Measurements from ENCODE around the gene RUVBL2. TPM values are rescaled to one million over a fixed set of nuclear protein-coding genes. Genes with fewer than 3 reads are reported as not detected.
A peak's percentile ranks its signal among the peaks of the same experiment; 100 is the strongest.

RUVBL2 gene
- total RNA-seq (10 to 100 TPM; 20.3 to 48.7 (median 41.4) TPM), total RNA-seq (15.9 to 194 (median 36.0) reads per million in 29 experiments)
- total RNA-seq (2013): 34.0 TPM

DNA sequence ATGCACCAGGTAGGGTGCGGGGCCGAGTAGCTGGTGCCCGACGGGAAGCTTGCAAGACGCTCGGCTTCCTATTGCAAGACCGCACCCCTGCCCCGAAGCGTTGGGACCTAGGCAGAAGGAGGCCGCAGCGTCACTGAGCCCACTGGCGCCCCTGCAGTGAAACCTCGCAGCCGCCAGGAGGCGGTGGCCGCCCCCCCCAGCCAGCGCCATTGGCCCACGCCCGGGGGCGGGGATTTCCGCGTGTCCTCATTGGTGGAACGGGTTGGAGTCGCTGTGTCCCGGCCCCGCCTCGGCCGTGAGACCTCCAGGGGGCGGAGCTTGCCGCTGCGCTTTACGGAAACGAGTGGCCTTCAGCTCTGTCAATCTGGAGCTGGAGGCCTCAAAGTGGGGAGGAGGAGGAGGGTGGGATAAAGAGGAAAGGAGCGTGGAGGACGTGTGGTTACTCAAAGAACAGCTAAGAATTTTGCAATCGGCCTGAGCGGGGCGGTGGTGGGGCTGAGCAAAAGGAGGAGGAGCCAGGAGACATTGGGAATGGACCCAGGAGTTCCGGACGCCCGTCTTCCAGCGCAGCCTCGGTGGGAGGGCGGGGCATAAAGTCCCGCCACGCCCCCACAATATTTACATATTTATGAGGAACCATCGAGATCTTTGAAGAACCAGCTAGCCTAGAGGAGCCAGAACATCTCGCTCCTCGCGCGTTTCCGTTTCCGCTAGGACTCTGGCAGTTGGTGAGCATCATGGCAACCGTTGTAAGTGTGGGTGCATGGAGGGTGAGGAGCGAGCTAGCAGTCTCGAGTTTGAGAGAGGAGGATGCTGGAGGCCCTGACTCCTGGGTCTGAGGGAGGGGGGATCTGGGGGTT lies at the start of gene RUVBL2, which contains the start of gene GYS1:
TSS of gene RUVBL2 (plus strand) at position 713 of the 860 bp plus-strand sequence. CDS start at position 738, 25 bp downstream.
TSS of gene GYS1 (minus strand) at position 135 of the 860 bp plus-strand sequence. CDS start 197 bp downstream, outside the sequence.
- Mint-ChIP-seq H3K36me3 (peaks cover 11% of the 10 kb centered on the region), H3K9me3 (no peaks in the 10 kb centered on the region), H3K27ac (peak within 1 kb of the TSS; percentile 92 to 95), H3K27me3 (no peaks in the 10 kb centered on the region), H3K4me3 (peak within 1 kb of the TSS; percentile 92 to 95 (median 94)), H3K4me1 (peaks cover 40 to 54% (median 46%) of the 10 kb centered on the region in 3 donors)
- DNase-seq: peak; percentile 97 to 100 (median 99)
- H3K36me3 ChIP-seq (ENCODE audit: control insufficient read depth in 2 of 2, extremely low read depth in 1 of 2, insufficient read depth in 1 of 2, low read length in 1 of 2): peaks cover 0 to 4% of the 10 kb centered on the region in 2 donors
- ChIA-PET CTCF (interaction anchor here (0.5 to 1.9 kb wide), 46 partner anchors 10 to 857 kb away, joined by 3 to 16 read pairs (median 4); partner anchors contain the start of genes AP2A1 (in 1 of the 2), DBP (in 1 of the 2), HSD17B14 (in 1 of the 2) and LIN7B (in 1 of the 2)), POLR2A (interaction anchor here (0.5 to 1.1 kb wide), 11 partner anchors 31 to 1954 kb away, joined by 3 to 5 read pairs (median 3); partner anchors contain the start of gene NUCB1 (in 1 of the 2))
- peaks cover 3 to 41% of the 10 kb centered on the region in 2 experiments for H3K4me1 ChIP-seq (ENCODE audit: control insufficient read depth in 1 of 2, extremely low read depth in 1 of 2, insufficient read depth in 2 of 2, low read length in 2 of 2)
- H3K9me3 ChIP-seq: no peaks in the 10 kb centered on the region
- peak; percentile 89 to 96 (median 94) for ATAC-seq (replicated peaks in 1 of 4)
- H3K4me3 ChIP-seq (ENCODE audit: control insufficient read depth in 1 of 2, extremely low read depth in 1 of 2, low read length in 1 of 2): peak within 1 kb of the TSS; percentile 84 to 95
- H3K27me3 ChIP-seq (replicated peaks in 1 of 2; ENCODE audit: control insufficient read depth in 2 of 2, extremely low read depth in 1 of 2, insufficient read depth in 2 of 2, low read length in 1 of 2): no peaks in the 10 kb centered on the region
- peak within 1 kb of the TSS; percentile 86 for H3K27ac ChIP-seq (ENCODE audit: low read length)
- WGBS (ENCODE audit: insufficient coverage): 0% methylated on average over 44 of the region's 56 CpGs

DNA sequence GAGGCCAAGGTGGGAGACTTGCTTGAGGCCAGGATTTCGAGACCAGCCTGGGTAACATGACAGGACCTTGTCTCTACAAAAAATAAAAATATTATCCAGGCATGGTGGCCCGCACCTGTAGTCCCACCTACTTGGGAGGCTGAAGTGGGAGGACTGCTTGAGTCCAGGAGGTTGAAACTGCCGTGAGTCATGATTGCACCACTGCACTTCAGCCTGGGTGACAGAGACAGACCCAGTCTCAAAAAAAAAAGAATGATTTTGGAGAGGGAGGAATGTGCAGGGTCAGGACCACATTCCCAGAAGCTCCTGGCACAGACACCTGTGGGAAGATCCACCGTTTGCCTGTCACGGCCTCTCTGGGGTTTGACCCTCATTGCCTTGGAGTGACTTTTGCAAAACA lies 48.3 kb upstream of the RUVBL2 start:
- no peak overlapping the region for H3K4me3 ChIP-seq (ENCODE audit: control insufficient read depth in 1 of 2, extremely low read depth in 1 of 2, low read length in 1 of 2)
- Mint-ChIP-seq H3K4me3 (no peak overlapping the region), H3K27ac (no peak overlapping the region), H3K9me3 (peaks cover 0 to 2% (median 0%) of the 10 kb centered on the region in 3 donors), H3K4me1 (no peaks in the 10 kb centered on the region), H3K27me3 (no peaks in the 10 kb centered on the region), H3K36me3 (peaks cover 10% of the 10 kb centered on the region)
- no peak for ATAC-seq (replicated peaks in 1 of 4)
- no peaks in the 10 kb centered on the region for H3K36me3 ChIP-seq (ENCODE audit: control insufficient read depth in 2 of 2, extremely low read depth in 1 of 2, insufficient read depth in 1 of 2, low read length in 1 of 2)
- H3K9me3 ChIP-seq: no peaks in the 10 kb centered on the region
- H3K27ac ChIP-seq (ENCODE audit: low read length): no peak overlapping the region
- no peaks in the 10 kb centered on the region for H3K27me3 ChIP-seq (replicated peaks in 1 of 2; ENCODE audit: control insufficient read depth in 2 of 2, extremely low read depth in 1 of 2, insufficient read depth in 2 of 2, low read length in 1 of 2)
- WGBS (ENCODE audit: insufficient coverage): 98% methylated on average over 4 of the region's 5 CpGs
- CTCF ChIA-PET: no interaction called here
- DNase-seq: no peak
- POLR2A ChIA-PET: no interaction called here
- H3K4me1 ChIP-seq (ENCODE audit: control insufficient read depth in 1 of 2, extremely low read depth in 1 of 2, insufficient read depth in 2 of 2, low read length in 2 of 2): no peaks in the 10 kb centered on the region

DNA sequence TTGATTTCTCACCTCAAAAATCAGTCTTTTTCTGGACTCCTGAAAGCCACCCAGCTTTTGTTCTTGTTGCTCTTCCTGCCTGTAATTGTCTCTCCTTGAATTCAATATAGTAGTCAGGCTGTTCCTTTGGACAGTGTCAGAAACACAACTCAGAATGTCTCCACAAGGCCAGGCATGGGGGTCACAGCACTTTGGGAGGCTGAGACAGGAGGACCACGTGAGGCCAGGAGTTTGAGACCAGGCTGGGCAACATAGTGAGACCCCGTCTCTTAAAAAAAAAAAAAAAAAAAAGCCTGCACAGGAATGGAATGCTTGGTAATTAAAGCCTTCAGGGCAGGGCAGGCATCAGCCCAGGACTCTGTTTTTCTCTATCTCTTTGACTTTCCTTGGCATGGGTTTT lies 47.9 kb upstream of the RUVBL2 start:
- H3K4me3 Mint-ChIP-seq: no peak overlapping the region
- no peak overlapping the region for H3K4me3 ChIP-seq (ENCODE audit: control insufficient read depth in 1 of 2, extremely low read depth in 1 of 2, low read length in 1 of 2)
- no peaks in the 10 kb centered on the region for H3K4me1 Mint-ChIP-seq
- no peak overlapping the region for H3K27ac Mint-ChIP-seq
- H3K9me3 Mint-ChIP-seq: peaks cover 0 to 2% (median 0%) of the 10 kb centered on the region in 3 donors
- DNase-seq (no peak), ATAC-seq (replicated peaks in 1 of 4) (no peak)
- ChIA-PET CTCF (no interaction called here), POLR2A (no interaction called here)
- no peaks in the 10 kb centered on the region for H3K27me3 Mint-ChIP-seq
- H3K9me3 ChIP-seq: no peaks in the 10 kb centered on the region
- no peaks in the 10 kb centered on the region for H3K36me3 ChIP-seq (ENCODE audit: control insufficient read depth in 2 of 2, extremely low read depth in 1 of 2, insufficient read depth in 1 of 2, low read length in 1 of 2)
- H3K27ac ChIP-seq (ENCODE audit: low read length): no peak overlapping the region
- peaks cover 6% of the 10 kb centered on the region for H3K36me3 Mint-ChIP-seq
- WGBS (ENCODE audit: insufficient coverage): 83% methylated on average over 1 of the region's 2 CpGs
- H3K27me3 ChIP-seq (replicated peaks in 1 of 2; ENCODE audit: control insufficient read depth in 2 of 2, extremely low read depth in 1 of 2, insufficient read depth in 2 of 2, low read length in 1 of 2): no peaks in the 10 kb centered on the region
- no peaks in the 10 kb centered on the region for H3K4me1 ChIP-seq (ENCODE audit: control insufficient read depth in 1 of 2, extremely low read depth in 1 of 2, insufficient read depth in 2 of 2, low read length in 2 of 2)

DNA sequence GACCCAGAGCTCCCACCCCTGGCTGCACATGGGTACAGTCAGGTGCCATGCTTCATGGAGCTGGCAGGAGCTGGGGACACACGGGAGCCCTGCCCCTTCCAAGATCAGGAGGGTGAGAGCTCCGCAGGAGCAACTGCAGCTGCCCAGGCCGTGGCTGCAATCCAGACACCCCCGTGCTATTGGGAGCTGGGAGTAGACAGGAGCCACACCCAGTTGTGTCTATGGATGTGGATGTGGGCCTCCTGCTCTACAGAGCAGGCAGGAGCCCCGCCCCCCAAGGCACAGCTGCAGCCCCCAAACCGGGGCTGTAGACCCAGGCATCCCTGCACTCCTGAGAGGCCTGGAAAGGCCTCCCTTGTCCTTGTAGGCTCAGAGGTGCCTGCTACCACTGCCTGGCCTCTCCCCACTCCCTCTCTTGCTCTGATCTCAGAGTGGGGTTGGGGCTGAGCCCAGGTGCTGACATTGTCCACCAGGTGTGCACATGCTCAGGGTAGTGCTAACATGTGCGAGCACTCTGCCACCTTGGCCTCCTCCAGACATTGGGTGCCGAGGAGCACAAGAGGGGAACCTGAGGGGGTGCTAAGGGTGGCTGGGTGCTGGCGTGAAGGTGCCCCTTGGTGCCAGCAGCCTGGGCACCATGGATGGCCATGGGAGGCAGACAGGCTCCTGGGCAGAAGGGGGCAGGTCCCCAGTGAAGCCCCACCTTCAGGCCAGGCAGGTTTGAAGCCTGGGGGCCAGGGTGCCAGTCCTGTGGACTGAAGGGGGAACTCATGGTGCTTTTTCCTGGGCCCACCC lies 47.0 kb upstream of the RUVBL2 start:
- H3K4me3 Mint-ChIP-seq: no peak overlapping the region
- POLR2A ChIA-PET: no interaction called here
- H3K27ac Mint-ChIP-seq: no peak overlapping the region
- H3K27me3 Mint-ChIP-seq: no peaks in the 10 kb centered on the region
- Histone ChIP-seq H3K36me3 (ENCODE audit: control insufficient read depth in 2 of 2, extremely low read depth in 1 of 2, insufficient read depth in 1 of 2, low read length in 1 of 2) (no peaks in the 10 kb centered on the region), H3K27me3 (replicated peaks in 1 of 2; ENCODE audit: control insufficient read depth in 2 of 2, extremely low read depth in 1 of 2, insufficient read depth in 2 of 2, low read length in 1 of 2) (no peaks in the 10 kb centered on the region), H3K4me1 (ENCODE audit: control insufficient read depth in 1 of 2, extremely low read depth in 1 of 2, insufficient read depth in 2 of 2, low read length in 2 of 2) (no peaks in the 10 kb centered on the region), H3K27ac (ENCODE audit: low read length) (no peak overlapping the region), H3K9me3 (no peaks in the 10 kb centered on the region), H3K4me3 (ENCODE audit: control insufficient read depth in 1 of 2, extremely low read depth in 1 of 2, low read length in 1 of 2) (no peak overlapping the region)
- H3K9me3 Mint-ChIP-seq: peaks cover 0 to 2% (median 0%) of the 10 kb centered on the region in 3 donors
- no peaks in the 10 kb centered on the region for H3K4me1 Mint-ChIP-seq
- no peak for ATAC-seq (replicated peaks in 1 of 4)
- H3K36me3 Mint-ChIP-seq: no peaks in the 10 kb centered on the region
- CTCF ChIA-PET: no interaction called here
- WGBS (ENCODE audit: insufficient coverage): 77% methylated on average over 7 of the region's 9 CpGs
- no peak for DNase-seq

DNA sequence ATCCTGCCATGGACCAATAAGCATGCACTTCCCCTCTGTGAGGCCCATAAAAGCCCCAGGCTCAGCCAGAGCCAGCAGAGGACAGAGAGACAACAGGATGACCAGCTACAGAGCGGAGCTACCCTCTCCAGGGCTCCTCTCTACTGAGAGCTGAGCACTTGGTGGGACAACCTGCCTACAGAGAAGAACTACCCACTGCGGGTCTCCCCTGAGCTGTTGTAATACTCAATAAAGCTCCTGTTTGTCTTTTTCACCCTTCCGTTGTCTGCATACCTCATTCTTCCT lies 46.5 kb upstream of the RUVBL2 start:
- CTCF ChIA-PET: no interaction called here
- H3K27me3 ChIP-seq (replicated peaks in 1 of 2; ENCODE audit: control insufficient read depth in 2 of 2, extremely low read depth in 1 of 2, insufficient read depth in 2 of 2, low read length in 1 of 2): no peaks in the 10 kb centered on the region
- DNase-seq (no peak), ATAC-seq (replicated peaks in 1 of 4) (no peak)
- Mint-ChIP-seq H3K4me3 (no peak overlapping the region), H3K4me1 (no peaks in the 10 kb centered on the region), H3K36me3 (no peaks in the 10 kb centered on the region), H3K27ac (no peak overlapping the region), H3K9me3 (peaks cover 0 to 2% (median 0%) of the 10 kb centered on the region in 3 donors), H3K27me3 (no peaks in the 10 kb centered on the region)
- H3K9me3 ChIP-seq: no peaks in the 10 kb centered on the region
- WGBS (ENCODE audit: insufficient coverage): 95% methylated on average over 3 of the region's 3 CpGs
- H3K4me3 ChIP-seq (ENCODE audit: control insufficient read depth in 1 of 2, extremely low read depth in 1 of 2, low read length in 1 of 2): no peak overlapping the region
- H3K27ac ChIP-seq (ENCODE audit: low read length): no peak overlapping the region
- POLR2A ChIA-PET: no interaction called here
- H3K4me1 ChIP-seq (ENCODE audit: control insufficient read depth in 1 of 2, extremely low read depth in 1 of 2, insufficient read depth in 2 of 2, low read length in 2 of 2): no peaks in the 10 kb centered on the region
- H3K36me3 ChIP-seq (ENCODE audit: control insufficient read depth in 2 of 2, extremely low read depth in 1 of 2, insufficient read depth in 1 of 2, low read length in 1 of 2): no peaks in the 10 kb centered on the region

DNA sequence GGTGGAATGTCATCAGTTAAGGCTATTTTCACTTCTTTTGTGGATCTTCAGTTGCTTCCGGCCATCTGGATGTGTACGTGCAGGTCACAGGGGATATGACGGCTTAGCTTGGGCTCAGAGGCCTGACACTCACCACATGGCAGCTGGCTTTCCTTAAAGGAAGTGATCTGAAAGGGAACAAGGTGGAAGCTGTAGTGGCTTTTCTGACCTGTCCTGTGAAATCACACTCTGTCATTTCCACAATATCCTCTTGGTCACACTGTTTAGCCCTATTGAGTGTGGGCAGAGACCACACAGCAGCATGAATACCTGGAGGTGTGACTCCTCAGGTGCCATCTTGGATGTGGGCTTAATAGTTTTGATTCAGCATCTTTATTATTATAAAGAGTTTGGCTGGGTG lies 43.5 kb upstream of the RUVBL2 start:
- H3K36me3 ChIP-seq (ENCODE audit: control insufficient read depth in 2 of 2, extremely low read depth in 1 of 2, insufficient read depth in 1 of 2, low read length in 1 of 2): no peaks in the 10 kb centered on the region
- peaks cover 2 to 8% of the 10 kb centered on the region in 2 experiments for H3K4me1 ChIP-seq (ENCODE audit: control insufficient read depth in 1 of 2, extremely low read depth in 1 of 2, insufficient read depth in 2 of 2, low read length in 2 of 2)
- ATAC-seq (replicated peaks in 1 of 4) (no peak), DNase-seq (no peak)
- POLR2A ChIA-PET: no interaction called here
- WGBS (ENCODE audit: insufficient coverage): 100% methylated on average over 1 of the region's 3 CpGs
- H3K9me3 Mint-ChIP-seq: peaks cover 0 to 2% (median 0%) of the 10 kb centered on the region in 3 donors
- H3K27me3 Mint-ChIP-seq: no peaks in the 10 kb centered on the region
- no peaks in the 10 kb centered on the region for H3K36me3 Mint-ChIP-seq
- CTCF ChIA-PET: interaction anchor here in 1 of 2 donors (0.5 kb wide), 1 partner anchor 43 kb away, joined by 3 read pairs; the partner anchor contains the start of gene RUVBL2
- H3K27ac Mint-ChIP-seq: no peak overlapping the region
- no peak overlapping the region for H3K27ac ChIP-seq (ENCODE audit: low read length)
- peaks cover 4 to 6% (median 4%) of the 10 kb centered on the region in 3 donors for H3K4me1 Mint-ChIP-seq
- no peak overlapping the region for H3K4me3 Mint-ChIP-seq
- H3K27me3 ChIP-seq (replicated peaks in 1 of 2; ENCODE audit: control insufficient read depth in 2 of 2, extremely low read depth in 1 of 2, insufficient read depth in 2 of 2, low read length in 1 of 2): no peaks in the 10 kb centered on the region
- no peaks in the 10 kb centered on the region for H3K9me3 ChIP-seq
- H3K4me3 ChIP-seq (ENCODE audit: control insufficient read depth in 1 of 2, extremely low read depth in 1 of 2, low read length in 1 of 2): no peak overlapping the region
